ENCODE results near the gene ABI2.

DNA sequence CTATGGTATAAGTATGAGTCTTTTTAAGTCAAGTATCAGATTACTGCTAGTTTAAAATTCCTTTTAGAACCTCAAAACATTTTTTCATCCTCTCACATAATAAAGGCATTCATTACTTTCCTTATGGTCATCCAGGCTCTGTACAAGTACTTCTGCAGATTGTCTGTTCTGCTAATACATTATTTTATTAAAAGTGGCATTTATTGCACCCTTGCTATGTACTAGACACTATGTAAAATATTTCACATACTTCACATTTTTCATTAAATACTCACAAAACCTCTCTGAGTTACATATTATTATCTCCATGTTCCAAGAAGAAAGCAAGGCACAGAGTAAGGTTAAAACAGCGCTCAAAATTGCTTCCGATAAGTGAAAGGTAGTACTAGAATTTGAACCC is 122.8 kb downstream of the ABI2 start:
- TF ChIP-seq, protein P1, sequence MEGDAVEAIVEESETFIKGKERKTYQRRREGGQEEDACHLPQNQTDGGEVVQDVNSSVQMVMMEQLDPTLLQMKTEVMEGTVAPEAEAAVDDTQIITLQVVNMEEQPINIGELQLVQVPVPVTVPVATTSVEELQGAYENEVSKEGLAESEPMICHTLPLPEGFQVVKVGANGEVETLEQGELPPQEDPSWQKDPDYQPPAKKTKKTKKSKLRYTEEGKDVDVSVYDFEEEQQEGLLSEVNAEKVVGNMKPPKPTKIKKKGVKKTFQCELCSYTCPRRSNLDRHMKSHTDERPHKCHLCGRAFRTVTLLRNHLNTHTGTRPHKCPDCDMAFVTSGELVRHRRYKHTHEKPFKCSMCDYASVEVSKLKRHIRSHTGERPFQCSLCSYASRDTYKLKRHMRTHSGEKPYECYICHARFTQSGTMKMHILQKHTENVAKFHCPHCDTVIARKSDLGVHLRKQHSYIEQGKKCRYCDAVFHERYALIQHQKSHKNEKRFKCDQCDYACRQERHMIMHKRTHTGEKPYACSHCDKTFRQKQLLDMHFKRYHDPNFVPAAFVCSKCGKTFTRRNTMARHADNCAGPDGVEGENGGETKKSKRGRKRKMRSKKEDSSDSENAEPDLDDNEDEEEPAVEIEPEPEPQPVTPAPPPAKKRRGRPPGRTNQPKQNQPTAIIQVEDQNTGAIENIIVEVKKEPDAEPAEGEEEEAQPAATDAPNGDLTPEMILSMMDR (IDR thresholded peaks at IDR 0.05), result no peak
- TF ChIP-seq POLR2AphosphoS5 (IDR thresholded peaks at IDR 0.05; ENCODE audit: low read depth, low read length), result no peak
